A549 treated with GW870086 at 1 μM for 4 hours (cell line): Measurements from ENCODE around the gene ENPP4. TPM values are rescaled to one million over a fixed set of nuclear protein-coding genes. Genes with fewer than 3 reads are reported as not detected.

Experiments
- total RNA-seq: library from RNA; stranded (reverse); fragments of 200-300 nt; extraction: Qiagen RNA extraction; gene quantifications from 5 replicates; pipeline ENCODE4 v1.2.3, GENCODE V29; 2022; ENCODE audit warnings: low read depth

Gene ENPP4, protein sequence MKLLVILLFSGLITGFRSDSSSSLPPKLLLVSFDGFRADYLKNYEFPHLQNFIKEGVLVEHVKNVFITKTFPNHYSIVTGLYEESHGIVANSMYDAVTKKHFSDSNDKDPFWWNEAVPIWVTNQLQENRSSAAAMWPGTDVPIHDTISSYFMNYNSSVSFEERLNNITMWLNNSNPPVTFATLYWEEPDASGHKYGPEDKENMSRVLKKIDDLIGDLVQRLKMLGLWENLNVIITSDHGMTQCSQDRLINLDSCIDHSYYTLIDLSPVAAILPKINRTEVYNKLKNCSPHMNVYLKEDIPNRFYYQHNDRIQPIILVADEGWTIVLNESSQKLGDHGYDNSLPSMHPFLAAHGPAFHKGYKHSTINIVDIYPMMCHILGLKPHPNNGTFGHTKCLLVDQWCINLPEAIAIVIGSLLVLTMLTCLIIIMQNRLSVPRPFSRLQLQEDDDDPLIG
- total RNA-seq = 0.11 to 0.41 TPM (median 0.25 TPM) in 5 replicates

DNA sequence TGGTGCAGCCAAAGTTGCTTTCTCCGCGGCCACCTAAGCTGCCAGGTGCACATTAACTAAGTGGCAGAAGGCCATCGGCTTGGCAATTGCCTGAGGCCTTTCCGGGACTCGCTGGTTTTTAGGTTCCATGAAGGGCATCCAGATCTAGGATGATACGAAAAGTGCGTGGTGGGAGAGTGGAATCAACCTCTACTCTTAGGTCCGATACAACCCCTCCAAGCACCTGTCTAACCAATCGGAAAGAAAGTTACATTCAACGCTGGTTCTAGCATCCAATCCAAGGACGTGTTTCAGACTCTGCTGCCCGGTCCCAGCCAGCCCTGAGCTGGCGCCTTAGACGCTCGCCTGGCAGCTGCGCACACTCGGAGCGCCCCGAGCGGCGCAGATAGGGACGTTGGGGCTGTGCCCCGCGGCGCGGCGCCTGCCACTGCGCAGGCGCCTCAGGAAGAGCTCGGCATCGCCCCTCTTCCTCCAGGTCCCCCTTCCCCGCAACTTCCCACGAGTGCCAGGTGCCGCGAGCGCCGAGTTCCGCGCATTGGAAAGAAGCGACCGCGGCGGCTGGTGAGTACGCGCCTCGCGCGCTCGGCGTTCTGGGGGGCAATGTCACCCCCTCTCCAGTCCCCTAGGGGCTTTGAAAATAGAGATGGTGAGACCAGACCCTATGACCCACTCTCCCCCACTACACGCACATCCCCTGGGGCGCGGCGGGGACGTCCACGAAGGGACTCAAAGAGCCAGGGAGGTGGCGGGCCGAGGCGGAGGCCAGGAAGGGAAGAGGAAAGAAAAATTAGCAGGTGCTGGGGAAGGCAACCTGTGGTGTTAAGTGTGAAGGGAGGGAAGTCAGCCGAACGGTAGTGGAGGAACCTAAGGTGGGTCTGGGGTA, at the start of gene ENPP4:
TSS of gene ENPP4 (plus strand) at position 361 of the 883 bp plus-strand sequence. CDS start 9,595 bp downstream, outside the sequence.

DNA sequence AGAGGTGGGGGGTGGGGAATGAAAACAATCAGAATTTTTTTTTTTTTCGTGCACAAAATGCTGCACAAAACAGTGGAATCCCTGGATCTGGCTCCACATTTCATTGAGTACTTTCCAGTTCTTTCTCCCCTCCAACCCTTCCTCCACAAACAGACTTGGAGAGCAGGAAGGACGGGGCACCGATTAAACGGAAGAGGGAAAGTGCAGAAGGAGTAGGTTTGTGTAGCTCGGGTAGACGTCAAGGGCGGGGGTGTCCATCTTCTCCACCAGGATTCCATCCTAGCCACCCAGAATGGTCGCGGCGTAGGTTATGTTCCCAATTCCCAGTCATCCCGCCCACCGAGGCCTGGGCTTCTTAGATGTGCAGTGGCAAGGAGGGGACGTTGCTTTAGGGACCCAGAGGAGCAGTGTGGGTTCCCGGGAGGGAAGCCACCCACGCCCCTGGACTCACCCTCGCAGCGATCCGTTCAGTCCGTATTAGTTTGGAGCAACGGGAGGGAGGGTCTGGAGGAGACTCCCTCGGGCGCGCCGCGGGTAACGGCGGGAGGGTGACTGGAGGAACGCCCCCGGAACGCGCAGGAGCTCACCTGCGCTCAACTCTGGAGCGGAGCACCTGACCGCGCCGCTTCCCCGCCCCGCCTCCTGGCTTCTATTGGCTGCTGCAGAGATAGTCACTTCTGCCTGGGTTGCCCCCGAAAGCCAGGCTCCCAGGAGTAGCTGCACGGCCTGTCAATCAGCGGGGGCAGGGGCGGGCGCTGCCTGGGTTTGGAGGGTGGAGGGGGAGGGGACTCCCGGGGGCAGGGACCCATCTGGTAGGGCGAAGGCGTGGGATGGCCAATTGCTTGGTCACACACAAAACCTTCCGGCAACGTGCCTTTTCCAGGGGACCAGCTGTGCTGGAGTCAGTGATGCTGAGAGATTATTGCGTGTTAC, 40.8 kb downstream of the ENPP4 start, which contains the start of gene ENPP5:
TSS of gene ENPP5 (minus strand) at position 624 of the 933 bp plus-strand sequence. CDS start 2,718 bp downstream, outside the sequence.

Other genes starting within 250 kb of the ENPP4 start
- gene CLIC5, start 114.1 kb upstream of the ENPP4 start, total RNA-seq = 0.10 TPM in 1 of 5 replicates, not detected in the others
- not detected in 5 replicates for gene ENPP5, start 41.0 kb downstream of the ENPP4 start, total RNA-seq